GM23338 (cell line): ENCODE measurements around the gene SMAGP. TPM values are rescaled to one million over a fixed set of nuclear protein-coding genes. Genes with fewer than 3 reads are reported as not detected.
"Not testable (repeated sequence)": the region's sequence is repeated elsewhere in the genome, so short reads cannot be mapped to it uniquely, and the experiment has no call there.

Experiments
- ATAC-seq: fragments of 200-7000 bp; cut with Tn5 transposase; 3 replicates; pipeline ENCODE4 v1.9.1; 2020
- DNase-seq: peaks from one replicate; pipeline ENCODE4 v3.0.0-alpha.2; 2015; ENCODE audit warnings: low spot score
- H2AFZ ChIP-seq: fragments of 200-600 bp; sonication (generic); 2 replicates; pipeline ENCODE4 v1.8.0; 2016; ENCODE audit warnings: antibody characterized with exemption, mild to moderate bottlenecking, moderate library complexity
- H3F3A ChIP-seq: fragments of 200-600 bp; sonication (generic); replicated peaks from 2 replicates; pipeline ENCODE4 v1.8.0; 2017; ENCODE audit warnings: antibody characterized with exemption, mixed run types, low read depth
- H3K27ac ChIP-seq: fragments of 200-600 bp; sonication (generic); 2 replicates; pipeline ENCODE4 v1.6.1; 2016; ENCODE audit warnings: low read depth
- H3K27me3 ChIP-seq: fragments of 200-600 bp; sonication (generic); 2 replicates; pipeline ENCODE4 v1.8.0; 2016; ENCODE audit warnings: mild to moderate bottlenecking, mixed run types, moderate library complexity; ENCODE audit not compliant: insufficient read depth
- H3K36me3 ChIP-seq: fragments of 200-600 bp; sonication (generic); 2 replicates; pipeline ENCODE4 v1.8.0; 2016; ENCODE audit warnings: mild to moderate bottlenecking; ENCODE audit not compliant: insufficient read depth
- H3K4me1 ChIP-seq: fragments of 200-600 bp; sonication (generic); 2 replicates; pipeline ENCODE4 v1.8.0; 2016; ENCODE audit warnings: mild to moderate bottlenecking, moderate library complexity; ENCODE audit not compliant: insufficient read depth
- H3K4me2 ChIP-seq: fragments of 200-600 bp; sonication (generic); 2 replicates; pipeline ENCODE4 v1.7.1; 2017; ENCODE audit warnings: mixed run types
- H3K4me3 ChIP-seq: fragments of 200-600 bp; sonication (generic); 2 replicates; pipeline ENCODE4 v1.6.1; 2016; ENCODE audit warnings: mixed run types
- H3K79me2 ChIP-seq: fragments of 200-600 bp; sonication (generic); replicated peaks from 2 replicates; pipeline ENCODE4 v1.8.0; 2017; ENCODE audit warnings: mild to moderate bottlenecking; ENCODE audit not compliant: insufficient read depth
- H3K9me2 ChIP-seq: fragments of 200-600 bp; sonication (generic); 2 replicates; pipeline ENCODE4 v1.8.0; 2017; ENCODE audit not compliant: insufficient read depth
- H4K20me1 ChIP-seq: fragments of 200-600 bp; sonication (generic); replicated peaks from 2 replicates; pipeline ENCODE4 v1.8.0; 2017; ENCODE audit warnings: mild to moderate bottlenecking; ENCODE audit not compliant: insufficient read depth
- H3K27ac Mint-ChIP-seq: 2 replicates; pipeline ENCODE4 v1.8.0; 2020; ENCODE audit warnings: inconsistent platforms, mild to moderate bottlenecking, moderate library complexity, mixed read lengths
- H3K27me3 Mint-ChIP-seq: 3 replicates; pipeline ENCODE4 v1.8.0; 2022; ENCODE audit warnings: low read depth, mild to moderate bottlenecking, moderate library complexity, mixed read lengths, inconsistent platforms; ENCODE audit not compliant: insufficient read depth, poor library complexity
- H3K36me3 Mint-ChIP-seq: 3 replicates; pipeline ENCODE4 v1.8.0; 2021; ENCODE audit warnings: low read depth, mild to moderate bottlenecking, inconsistent platforms, moderate library complexity, mixed read lengths
- H3K4me1 Mint-ChIP-seq: 3 replicates; pipeline ENCODE4 v1.8.0; 2020; ENCODE audit warnings: mild to moderate bottlenecking, inconsistent platforms, mixed read lengths
- H3K4me3 Mint-ChIP-seq: 3 replicates; pipeline ENCODE4 v1.8.0; 2021; ENCODE audit warnings: moderate library complexity, mild to moderate bottlenecking, inconsistent platforms, mixed read lengths
- H3K9me3 Mint-ChIP-seq: 3 replicates; pipeline ENCODE4 v1.8.0; 2020; ENCODE audit warnings: moderate library complexity, mild to moderate bottlenecking, inconsistent platforms, mixed read lengths
- JUNB ChIP-seq: IDR thresholded peaks from one replicate; pipeline ENCODE4 v1.6.1; 2016; ENCODE audit warnings: antibody characterized with exemption; ENCODE audit not compliant: unreplicated experiment
- NANOG ChIP-seq: IDR thresholded peaks from 2 replicates; pipeline ENCODE4 v1.6.1; 2016; ENCODE audit warnings: antibody characterized with exemption, borderline replicate concordance
- POLR2AphosphoS5 ChIP-seq: IDR thresholded peaks from 2 replicates; pipeline ENCODE4 v1.6.1; 2016; ENCODE audit warnings: antibody characterized with exemption, low read depth
- STAT1 ChIP-seq: IDR thresholded peaks from one replicate; pipeline ENCODE4 v1.6.1; 2016; ENCODE audit warnings: antibody characterized with exemption; ENCODE audit not compliant: unreplicated experiment
- ZNF114 ChIP-seq: fragments of 250-450 bp; sonication (Bioruptor Pico); IDR thresholded peaks from 2 replicates; pipeline ENCODE4 v1.5.0; 2020; ENCODE audit warnings: mild to moderate bottlenecking, moderate library complexity
- polyA plus RNA-seq: library from polyadenylated mRNA; unstranded; fragments of >200 nt; fragmentation: Nextera tagmentation; extraction: Ambion mirVana; gene quantifications from 2 replicates; pipeline ENCODE4 v1.2.1, GENCODE V29; 2016
- total RNA-seq: library from RNA; depleted of rRNA; stranded (reverse); fragments of >200 nt; shearing (Covaris generic); gene quantifications from 2 replicates; pipeline ENCODE4 v1.2.3, GENCODE V29; 2014
- TF ChIP-seq, protein P1 (sequence below): IDR thresholded peaks from 2 replicates; pipeline ENCODE4 v1.6.1; 2016; ENCODE audit warnings: antibody characterized with exemption
- TF ChIP-seq, protein P2 (sequence below): IDR thresholded peaks from one replicate; pipeline ENCODE4 v1.6.1; 2018; ENCODE audit warnings: antibody characterized with exemption; ENCODE audit not compliant: unreplicated experiment
- TF ChIP-seq, protein P3 (sequence below), 2 experiments: fragments of 200-600 bp in 1 of 2; sonication (generic) in 1 of 2; conservative IDR thresholded peaks; 2 replicates each; pipeline versions ENCODE4 v1.5.1 to v1.6.1; 2016 to 2017; ENCODE audit warnings: antibody characterized with exemption in 2 of 2, low read depth in 2 of 2, mild to moderate bottlenecking in 2 of 2, moderate library complexity in 1 of 2

The SMAGP gene
- total and polyA plus RNA-seq, 2 experiments from 2014 or later, result 4.7 to 8.2 TPM

DNA sequence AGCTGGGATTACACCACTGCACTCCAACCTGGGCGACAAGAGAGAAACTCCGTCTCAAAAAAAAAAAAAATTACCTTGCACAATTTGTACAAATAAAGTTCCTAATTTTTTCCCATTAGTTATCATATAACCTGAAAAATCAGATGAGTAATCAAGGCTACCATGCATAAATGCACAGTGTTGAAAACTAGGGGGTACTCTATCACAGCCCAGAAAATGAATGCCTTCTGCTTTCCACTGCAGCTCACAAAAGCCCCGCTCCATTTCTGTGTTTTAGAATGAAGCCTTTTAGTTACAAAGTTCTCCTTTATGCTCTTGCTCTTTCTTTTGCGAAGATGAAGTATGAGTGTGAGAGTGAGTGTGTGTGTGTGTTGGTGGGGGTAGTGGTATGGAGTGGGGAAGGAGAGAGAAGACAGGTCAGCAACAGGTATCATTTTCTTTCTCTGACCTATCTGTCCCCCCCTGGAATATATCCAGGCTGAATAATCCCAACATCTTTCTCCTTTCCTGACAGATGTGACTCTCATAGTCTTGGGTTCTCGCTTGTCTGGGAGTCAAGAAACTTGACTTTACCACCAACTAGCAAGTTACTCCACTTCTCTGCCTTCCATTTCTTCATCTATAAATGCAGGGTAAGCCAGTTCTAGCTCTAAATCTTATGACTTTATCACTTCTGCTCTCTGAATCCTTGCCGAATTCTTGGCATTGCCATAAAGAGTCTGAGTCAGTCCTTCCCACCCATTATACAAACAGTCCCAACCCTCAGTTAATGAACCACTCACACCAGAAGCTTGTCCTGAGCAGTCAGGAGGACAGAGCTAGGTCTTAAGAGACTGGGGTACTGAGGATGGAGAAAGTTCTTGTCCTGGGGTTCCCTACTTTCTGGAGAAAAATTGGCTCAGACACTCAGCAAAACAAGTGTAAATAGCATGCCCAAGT is 37.7 kb upstream of the SMAGP start:
- H3K4me1 ChIP-seq, result no peaks in the 10 kb centered on the region
- TF ChIP-seq JUNB, result no peak
- TF ChIP-seq STAT1, result no peak
- TF ChIP-seq ZNF114 (CRISPR knock-in tag), result no peak
- TF ChIP-seq, protein P1, sequence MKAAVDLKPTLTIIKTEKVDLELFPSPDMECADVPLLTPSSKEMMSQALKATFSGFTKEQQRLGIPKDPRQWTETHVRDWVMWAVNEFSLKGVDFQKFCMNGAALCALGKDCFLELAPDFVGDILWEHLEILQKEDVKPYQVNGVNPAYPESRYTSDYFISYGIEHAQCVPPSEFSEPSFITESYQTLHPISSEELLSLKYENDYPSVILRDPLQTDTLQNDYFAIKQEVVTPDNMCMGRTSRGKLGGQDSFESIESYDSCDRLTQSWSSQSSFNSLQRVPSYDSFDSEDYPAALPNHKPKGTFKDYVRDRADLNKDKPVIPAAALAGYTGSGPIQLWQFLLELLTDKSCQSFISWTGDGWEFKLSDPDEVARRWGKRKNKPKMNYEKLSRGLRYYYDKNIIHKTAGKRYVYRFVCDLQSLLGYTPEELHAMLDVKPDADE, result no peak
- no peak for TF ChIP-seq POLR2AphosphoS5
- TF ChIP-seq, protein P2, sequence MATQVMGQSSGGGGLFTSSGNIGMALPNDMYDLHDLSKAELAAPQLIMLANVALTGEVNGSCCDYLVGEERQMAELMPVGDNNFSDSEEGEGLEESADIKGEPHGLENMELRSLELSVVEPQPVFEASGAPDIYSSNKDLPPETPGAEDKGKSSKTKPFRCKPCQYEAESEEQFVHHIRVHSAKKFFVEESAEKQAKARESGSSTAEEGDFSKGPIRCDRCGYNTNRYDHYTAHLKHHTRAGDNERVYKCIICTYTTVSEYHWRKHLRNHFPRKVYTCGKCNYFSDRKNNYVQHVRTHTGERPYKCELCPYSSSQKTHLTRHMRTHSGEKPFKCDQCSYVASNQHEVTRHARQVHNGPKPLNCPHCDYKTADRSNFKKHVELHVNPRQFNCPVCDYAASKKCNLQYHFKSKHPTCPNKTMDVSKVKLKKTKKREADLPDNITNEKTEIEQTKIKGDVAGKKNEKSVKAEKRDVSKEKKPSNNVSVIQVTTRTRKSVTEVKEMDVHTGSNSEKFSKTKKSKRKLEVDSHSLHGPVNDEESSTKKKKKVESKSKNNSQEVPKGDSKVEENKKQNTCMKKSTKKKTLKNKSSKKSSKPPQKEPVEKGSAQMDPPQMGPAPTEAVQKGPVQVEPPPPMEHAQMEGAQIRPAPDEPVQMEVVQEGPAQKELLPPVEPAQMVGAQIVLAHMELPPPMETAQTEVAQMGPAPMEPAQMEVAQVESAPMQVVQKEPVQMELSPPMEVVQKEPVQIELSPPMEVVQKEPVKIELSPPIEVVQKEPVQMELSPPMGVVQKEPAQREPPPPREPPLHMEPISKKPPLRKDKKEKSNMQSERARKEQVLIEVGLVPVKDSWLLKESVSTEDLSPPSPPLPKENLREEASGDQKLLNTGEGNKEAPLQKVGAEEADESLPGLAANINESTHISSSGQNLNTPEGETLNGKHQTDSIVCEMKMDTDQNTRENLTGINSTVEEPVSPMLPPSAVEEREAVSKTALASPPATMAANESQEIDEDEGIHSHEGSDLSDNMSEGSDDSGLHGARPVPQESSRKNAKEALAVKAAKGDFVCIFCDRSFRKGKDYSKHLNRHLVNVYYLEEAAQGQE, result no peak
- no peak for TF ChIP-seq NANOG
- peak overlapping the region; percentile 72 for H2AFZ ChIP-seq
- no peaks in the 10 kb centered on the region for H4K20me1 ChIP-seq
- Mint-ChIP-seq H3K36me3 (no peaks in the 10 kb centered on the region), H3K27me3 (peaks cover 2% of the 10 kb centered on the region), H3K4me3 (no peak overlapping the region), H3K9me3 (no peaks in the 10 kb centered on the region), H3K27ac (no peak overlapping the region), H3K4me1 (no peaks in the 10 kb centered on the region)
- DNase-seq (no peak), ATAC-seq (no peak)
- H3K4me3 ChIP-seq, result no peak overlapping the region
- no peaks in the 10 kb centered on the region for H3F3A ChIP-seq
- no peaks in the 10 kb centered on the region for H3K9me2 ChIP-seq
- no peak overlapping the region for H3K4me2 ChIP-seq
- H3K36me3 ChIP-seq, result no peaks in the 10 kb centered on the region
- H3K27ac ChIP-seq, result no peak overlapping the region
- H3K79me2 ChIP-seq, result no peaks in the 10 kb centered on the region
- no peaks in the 10 kb centered on the region for H3K27me3 ChIP-seq

DNA sequence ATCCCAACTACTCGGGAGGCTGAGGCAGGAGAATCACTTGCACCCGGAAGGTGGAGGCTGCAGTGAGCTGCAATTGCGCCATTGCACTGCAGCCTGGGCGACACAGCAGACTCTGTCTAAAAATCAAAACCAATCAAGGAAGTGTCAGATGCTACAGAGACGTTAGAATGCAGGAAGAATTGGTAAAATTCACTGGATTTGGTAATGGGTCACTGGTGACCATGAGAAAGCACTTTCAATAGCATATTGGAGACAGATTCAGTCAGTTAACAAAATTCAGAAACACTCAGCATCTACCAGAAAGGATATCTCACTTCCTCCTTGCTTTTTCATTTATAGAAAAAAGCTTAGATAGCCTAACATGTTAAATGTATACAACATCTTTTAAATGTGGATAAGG is 36.3 kb upstream of the SMAGP start:
- no peak for DNase-seq
- TF ChIP-seq, protein P3, sequence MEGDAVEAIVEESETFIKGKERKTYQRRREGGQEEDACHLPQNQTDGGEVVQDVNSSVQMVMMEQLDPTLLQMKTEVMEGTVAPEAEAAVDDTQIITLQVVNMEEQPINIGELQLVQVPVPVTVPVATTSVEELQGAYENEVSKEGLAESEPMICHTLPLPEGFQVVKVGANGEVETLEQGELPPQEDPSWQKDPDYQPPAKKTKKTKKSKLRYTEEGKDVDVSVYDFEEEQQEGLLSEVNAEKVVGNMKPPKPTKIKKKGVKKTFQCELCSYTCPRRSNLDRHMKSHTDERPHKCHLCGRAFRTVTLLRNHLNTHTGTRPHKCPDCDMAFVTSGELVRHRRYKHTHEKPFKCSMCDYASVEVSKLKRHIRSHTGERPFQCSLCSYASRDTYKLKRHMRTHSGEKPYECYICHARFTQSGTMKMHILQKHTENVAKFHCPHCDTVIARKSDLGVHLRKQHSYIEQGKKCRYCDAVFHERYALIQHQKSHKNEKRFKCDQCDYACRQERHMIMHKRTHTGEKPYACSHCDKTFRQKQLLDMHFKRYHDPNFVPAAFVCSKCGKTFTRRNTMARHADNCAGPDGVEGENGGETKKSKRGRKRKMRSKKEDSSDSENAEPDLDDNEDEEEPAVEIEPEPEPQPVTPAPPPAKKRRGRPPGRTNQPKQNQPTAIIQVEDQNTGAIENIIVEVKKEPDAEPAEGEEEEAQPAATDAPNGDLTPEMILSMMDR (conservative IDR thresholded peaks at IDR 0.05; ENCODE audit: low read depth in 2 of 2), result no peak
- no peak for TF ChIP-seq JUNB

DNA sequence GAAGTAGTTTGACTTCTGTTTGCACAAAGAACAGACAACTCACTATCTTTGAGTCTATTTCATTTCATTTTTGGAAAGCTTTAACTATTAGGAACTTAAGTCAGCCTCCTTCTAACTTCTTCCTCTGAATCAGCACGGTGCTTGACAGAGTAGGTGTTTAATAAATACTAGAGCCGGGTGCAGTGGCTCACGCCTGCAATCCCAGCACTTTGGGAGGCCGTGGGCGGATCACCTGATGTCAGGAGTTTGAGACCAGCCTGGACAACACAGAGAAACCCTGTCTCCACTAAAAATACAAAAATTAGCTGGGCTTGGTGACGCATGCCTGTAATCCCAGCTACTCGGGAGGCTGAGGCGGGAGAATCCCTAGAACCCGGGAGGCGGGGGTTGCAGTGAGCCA is 30.6 kb upstream of the SMAGP start:
- ATAC-seq, H3K4me1 Mint-ChIP-seq, H3K9me2 ChIP-seq, H3K36me3 Mint-ChIP-seq, H3F3A ChIP-seq, H3K27ac ChIP-seq, H3K79me2 ChIP-seq, DNase-seq, H3K27me3 Mint-ChIP-seq, H3K36me3 ChIP-seq, H3K27me3 ChIP-seq, H3K4me2 ChIP-seq, H3K4me1 ChIP-seq, H3K4me3 ChIP-seq, H3K4me3 Mint-ChIP-seq, H4K20me1 ChIP-seq, H3K9me3 Mint-ChIP-seq, H3K27ac Mint-ChIP-seq: not testable (repeated sequence)
- H2AFZ ChIP-seq, result peak overlapping the region; percentile 0; the same call in 1 of the 2 replicates

More for the DNA sequence above, 36.3 kb upstream of the SMAGP start:
- Histone ChIP-seq H3K27me3 (no peaks in the 10 kb centered on the region), H3K4me3 (no peak overlapping the region), H3F3A (no peaks in the 10 kb centered on the region), H3K4me2 (no peak overlapping the region), H3K4me1 (no peaks in the 10 kb centered on the region), H2AFZ (no peak overlapping the region), H3K27ac (no peak overlapping the region), H3K9me2 (no peaks in the 10 kb centered on the region), H3K79me2 (no peaks in the 10 kb centered on the region), H3K36me3 (no peaks in the 10 kb centered on the region), H4K20me1 (no peaks in the 10 kb centered on the region)
- no peak for ATAC-seq
- H3K9me3 Mint-ChIP-seq, result no peaks in the 10 kb centered on the region
- H3K4me3 Mint-ChIP-seq, result no peak overlapping the region
- H3K36me3 Mint-ChIP-seq, result no peaks in the 10 kb centered on the region
- peaks cover 2% of the 10 kb centered on the region for H3K27me3 Mint-ChIP-seq
- H3K27ac Mint-ChIP-seq, result no peak overlapping the region
- no peaks in the 10 kb centered on the region for H3K4me1 Mint-ChIP-seq
